ENCODE measurements around the gene RTN3.
"Not testable (repeated sequence)": the region's sequence is repeated elsewhere in the genome, so short reads cannot be mapped to it uniquely, and the experiment has no call there.

RTN3 gene

DNA sequence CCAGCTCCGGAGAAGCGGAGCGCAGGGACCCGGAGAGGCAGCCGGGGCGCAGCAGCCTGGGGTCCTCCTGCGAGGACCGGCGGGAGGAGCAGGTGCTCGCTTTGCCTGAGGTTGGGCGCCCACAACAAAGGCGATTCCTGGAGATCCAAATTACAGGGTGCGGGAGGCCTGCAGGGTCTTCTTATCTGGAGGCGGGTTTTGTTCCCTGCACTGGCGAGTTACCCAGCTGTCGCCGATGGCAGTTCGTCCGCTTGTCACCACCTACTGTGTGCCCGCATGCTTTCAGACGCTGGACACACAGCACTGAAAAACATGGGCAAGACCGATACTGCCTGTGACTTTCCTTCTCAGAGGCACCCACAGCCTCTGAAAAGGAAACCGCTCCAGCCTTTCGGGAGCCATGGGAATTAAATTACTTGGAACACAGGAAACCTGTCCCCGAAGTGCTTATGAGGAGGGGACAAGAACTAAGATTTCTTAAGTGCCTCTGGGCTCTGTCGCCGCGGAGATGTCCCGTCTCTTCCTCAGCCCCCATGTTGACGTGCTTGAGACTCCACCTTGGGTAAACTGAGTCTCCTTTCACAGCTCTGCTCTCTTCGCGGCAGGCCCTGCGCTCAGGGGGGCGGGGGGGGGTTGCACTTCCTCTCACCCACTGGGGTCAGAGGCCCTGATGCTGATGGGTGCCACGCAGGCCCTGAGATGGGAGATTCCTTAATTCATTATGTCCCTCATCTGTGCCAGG is 88.6 kb downstream of the RTN3 start:
- no peak for DNase-seq

DNA sequence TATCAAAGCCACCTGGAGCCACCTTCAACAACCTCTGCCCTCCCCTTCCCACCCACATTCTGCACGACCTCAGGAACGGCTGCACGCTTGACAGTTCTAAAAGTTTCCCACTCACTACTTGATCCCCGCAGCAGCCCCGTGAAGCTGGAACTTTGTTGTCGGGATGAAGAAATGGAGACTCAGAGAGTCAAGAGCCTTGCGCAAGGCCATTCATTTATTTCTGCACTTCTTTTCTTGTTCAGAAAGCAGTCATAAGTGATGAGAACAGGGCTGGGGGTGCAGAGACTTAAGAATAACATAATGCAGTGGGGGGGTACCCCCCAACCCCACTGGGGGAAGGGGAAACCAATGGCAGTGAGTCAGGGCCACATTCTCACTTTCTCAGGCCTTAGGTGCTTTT is 89.5 kb downstream of the RTN3 start:
- DNase-seq: no peak

DNA sequence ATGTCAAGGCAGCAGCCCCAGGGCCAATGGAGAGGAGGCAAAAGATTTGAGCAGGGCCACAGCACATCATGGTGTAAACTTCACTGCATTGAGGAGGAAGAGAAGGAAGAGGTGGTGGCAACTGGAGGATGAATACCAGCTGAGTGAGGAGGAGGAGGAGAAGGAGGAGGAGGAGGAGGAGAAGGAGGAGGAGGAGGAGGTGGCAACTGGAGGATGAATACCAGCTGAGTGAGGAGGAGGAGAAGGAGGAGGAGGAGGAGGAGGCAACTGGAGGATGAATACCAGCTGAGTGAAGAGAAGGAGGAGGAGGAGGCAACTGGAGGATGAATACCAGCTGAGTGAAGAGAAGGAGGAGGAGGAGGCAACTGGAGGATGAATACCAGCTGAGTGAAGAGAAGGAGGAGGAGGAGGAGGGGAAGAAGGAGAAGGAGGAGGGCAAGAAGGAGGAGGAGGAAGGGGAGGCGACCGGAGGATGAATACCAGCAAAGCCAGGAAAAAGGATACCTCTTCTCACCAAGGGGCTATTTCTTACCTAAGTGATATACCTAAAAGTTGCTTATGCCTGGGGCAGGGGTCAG is 90.5 kb downstream of the RTN3 start:
- not testable (repeated sequence) for DNase-seq

DNA sequence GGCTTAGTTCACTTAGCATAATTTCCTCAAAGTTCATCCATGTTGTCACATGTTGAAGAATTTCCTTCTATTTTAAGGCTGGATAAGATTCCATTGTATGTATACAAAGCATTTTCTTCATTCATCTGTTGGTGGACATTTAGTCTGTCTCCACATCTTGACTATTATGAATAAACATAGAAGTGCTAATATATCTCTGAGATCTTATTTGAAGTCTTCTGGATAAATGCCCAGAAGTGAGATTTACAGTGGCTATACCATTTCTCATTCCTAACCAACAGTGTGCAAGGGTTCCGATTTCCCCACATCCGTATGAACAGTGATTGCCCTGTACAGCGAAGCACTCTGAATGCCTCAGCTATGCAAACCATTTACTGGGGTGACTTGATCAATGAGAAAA is 93.9 kb downstream of the RTN3 start:
- no peak for DNase-seq

DNA sequence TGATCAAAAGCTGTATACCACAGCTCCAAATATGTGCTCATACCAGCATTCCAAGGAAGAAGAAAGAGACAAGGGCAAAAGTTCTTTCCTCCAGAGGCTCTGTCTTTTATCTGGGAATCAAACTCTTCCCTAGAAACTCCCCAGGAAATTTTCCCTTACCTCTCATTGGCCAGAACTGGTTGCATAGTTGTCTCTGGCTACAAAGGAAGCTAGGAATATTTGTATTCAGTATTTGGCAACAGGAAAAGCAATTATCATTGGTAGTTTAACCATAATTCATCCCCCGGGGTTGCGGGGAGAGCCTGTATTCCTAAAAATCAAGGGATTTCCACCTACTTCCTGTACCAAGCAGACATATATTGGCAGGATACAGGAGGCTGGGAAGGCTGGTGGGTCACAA is 97.7 kb downstream of the RTN3 start:
- DNase-seq: no peak

DNA sequence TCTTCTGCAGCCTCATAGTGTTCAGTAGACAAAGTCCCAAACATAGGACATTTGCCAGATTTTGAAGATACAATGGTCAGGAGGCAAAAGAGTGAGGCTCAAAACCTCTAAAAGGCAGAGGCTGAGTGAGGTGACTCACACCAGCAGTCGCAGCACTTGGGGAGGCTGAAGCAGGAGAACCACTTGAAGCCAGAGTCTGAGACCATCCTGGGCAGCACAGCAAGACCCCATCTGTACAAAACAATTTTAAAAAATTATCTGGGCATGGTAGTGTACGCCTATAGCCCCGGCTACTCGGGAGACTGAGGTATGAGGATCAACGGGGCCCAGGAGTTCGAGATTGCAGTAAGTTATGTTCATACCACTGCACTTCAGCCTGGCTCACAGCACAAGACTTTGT is 101.4 kb downstream of the RTN3 start:
- DNase-seq: no peak

DNA sequence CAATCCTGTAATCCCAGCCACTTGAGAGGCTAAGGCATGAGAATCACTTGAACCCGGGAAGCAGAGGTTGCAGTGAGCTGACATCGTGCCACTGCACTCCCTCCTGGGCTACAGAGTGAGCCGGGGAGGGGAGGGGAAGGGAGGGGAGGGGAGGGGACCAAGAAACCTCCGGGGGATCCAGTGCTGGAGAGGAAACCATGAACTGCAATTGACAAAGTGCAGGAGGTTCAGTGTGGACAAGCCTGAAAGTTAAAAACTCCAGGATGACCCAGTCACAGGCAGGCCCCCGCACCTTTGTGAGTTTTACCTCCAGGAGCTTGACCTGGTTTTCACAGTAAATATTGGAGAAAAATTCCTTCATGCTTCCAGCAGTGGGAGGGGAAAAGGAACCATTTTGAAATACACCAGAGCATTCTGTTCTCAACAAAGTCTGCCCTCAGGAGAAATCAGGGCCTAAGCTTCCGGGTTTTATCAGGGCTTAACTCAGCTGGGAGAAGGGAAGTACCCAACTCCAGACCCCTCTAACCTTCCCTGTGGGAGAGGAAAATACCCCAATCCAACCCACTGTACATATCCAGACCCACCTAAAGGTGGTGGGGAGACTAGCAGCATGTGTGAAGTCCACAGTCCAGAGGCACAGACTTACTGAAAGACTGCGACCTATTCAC is 102.8 kb downstream of the RTN3 start:
- DNase-seq: no peak

DNA sequence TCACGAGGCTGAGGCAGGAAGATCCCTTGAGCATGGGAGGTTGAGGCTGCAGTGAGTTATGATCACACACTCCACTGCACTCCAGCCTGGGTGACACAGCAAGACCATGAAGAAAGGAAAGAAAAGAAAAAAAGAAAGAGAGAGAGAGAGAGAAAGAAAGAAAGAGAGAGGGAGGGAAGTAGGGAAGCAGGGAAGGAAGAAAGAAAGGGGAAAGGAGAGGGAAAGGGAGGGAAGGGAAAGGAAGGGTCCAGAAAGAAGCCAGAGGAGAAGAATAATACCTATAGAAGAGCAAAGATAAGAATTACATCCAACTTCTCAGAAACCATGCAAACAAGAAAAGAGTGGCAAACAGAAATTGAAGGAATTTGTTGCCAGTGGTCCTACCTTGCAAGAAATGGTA is 104.5 kb downstream of the RTN3 start:
- DNase-seq: no peak

DNA sequence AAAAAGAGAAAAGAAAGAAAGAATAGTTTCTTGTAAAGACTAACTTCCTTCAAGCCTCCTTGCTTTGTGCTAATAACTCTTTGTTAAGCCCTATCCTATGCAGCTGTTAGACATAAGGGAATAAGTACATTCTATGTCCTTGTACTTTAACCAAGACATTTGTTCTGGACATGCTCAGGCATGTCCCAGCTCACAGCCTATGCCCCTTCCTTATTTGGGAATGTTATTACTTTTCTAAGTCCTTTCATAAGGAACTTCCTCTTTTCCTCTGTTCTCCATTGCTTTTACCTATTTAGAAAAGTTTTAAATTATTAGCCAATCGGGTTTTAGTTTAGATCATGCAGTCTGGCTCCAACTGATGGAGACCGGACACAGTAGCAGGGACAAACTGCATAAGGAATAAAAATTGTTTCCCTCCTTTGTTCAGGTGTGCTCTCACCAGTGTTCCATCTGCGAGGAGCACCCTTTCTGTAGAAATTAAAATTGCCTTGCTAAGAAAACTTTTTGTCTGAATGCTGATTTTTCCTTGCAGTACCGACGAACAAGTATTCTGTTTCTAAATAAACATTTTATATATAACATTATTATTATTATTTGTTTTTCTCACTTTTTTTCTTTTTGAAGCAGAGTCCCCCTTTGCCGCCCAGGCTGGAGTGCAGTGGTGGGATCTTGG is 110.3 kb downstream of the RTN3 start:
- no peak for DNase-seq

DNA sequence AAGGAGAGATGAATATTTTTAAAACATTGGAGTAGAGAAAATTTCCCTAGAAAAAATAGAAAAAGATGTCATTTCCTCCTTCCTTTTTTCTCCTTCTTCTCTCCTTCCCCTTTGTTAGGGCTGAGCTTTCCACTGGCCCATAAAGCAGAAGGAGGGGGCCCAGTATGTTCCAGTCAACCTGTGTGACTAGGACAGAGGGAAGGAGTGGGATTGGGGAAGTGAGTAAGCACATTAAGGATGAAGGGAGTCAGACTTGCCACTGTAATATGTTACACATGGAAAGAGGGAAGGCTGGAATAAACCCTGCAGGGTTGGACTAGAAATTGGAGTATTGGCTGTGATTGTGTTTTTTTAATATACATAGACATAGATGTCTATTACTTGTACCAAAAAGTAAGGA is 111.9 kb downstream of the RTN3 start:
- DNase-seq: no peak

DNA sequence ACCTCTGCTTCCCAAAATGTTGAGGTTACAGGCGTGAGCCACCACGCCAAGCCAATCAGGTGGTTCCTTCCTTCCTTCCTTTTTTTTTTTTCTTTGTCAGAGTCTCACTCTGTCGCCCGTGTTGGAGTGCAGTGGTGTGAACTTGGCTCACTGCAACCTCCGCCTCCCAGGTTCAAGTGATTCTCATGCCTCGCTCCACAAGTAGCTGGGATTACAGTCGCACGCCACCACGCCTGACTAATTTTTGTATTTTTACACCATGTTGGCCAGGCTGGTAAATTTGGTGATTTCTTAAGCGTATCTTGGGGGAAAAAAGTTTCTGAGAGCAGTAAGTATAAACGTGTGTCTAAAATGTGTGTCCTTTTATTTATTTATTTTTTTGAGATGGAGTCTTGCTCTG is 113.8 kb downstream of the RTN3 start:
- no peak for DNase-seq

DNA sequence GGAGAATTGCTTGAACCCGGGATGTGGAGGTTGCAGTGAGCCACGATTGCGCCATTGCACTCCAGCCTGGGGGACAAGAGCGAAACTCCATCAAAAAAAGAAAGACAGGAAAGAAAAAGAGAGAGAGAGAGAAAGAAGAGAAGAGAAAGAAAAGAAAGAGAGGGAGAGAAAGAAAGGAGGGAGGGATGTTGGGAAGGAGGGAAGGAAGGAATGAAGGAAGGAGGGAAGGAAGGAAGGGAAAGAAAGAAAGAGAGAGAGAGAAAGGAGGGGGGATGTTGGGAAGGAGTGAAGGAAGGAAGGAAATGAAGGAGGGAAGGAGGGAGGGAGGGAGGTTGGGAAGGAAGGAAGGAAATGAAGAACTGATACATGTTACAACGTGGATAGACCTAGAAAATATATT is 119.6 kb downstream of the RTN3 start:
- no peak for DNase-seq

DNA sequence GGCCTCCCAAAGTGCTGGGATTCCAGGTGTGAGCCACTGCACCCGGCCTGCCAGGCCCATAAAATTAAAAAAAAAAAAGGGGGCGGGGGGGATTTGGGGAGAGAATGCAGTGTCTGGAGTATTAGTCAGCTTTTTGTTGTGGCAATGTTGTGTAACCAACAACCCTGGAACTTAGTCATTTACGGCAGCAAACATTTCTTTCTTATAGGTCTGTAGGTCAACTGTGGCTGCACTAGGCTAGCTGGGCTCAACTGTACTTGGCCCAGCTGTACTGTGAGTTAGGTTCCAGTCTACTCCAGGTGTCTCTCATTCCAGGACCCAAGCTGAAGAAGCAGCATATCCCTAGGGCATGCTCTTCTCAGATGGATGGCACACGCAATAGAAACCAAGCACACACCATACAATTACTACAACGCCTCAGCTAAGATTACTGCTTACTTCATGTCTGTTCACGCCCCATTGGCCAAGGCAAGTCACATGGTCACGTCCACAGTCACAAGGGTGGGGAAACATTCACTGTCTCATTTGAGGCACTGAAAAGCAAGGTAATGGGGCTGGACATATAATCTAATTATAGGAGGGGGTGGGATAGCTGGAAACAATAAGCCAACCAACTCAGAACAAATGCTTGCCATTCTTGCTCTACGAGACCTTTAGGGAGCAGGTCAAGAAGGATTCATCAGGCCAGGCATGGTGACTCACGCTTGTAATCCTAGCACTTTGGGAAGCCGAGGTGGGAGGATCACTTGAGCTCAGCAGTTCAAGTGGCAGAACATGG is 121.5 kb downstream of the RTN3 start:
- DNase-seq: no peak

DNA sequence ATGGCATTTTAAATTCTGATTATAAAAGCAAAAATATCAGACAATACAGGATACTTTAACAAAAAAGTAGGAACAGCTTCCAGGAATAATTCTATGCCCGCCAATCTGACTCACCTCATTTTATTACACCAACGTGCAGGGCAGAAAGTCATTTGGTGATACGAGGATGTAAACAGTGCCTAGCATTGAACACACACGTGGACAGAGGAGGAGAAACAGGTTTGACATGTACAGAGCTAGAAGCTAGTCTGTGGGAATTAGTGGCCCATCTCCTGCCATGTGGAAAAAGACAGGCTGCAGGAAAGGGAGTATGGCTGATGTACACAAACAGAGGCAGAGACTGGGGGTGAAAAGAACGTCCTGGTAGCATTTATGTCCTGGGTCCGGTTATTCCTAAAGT is 123.0 kb downstream of the RTN3 start:
- no peak for DNase-seq

DNA sequence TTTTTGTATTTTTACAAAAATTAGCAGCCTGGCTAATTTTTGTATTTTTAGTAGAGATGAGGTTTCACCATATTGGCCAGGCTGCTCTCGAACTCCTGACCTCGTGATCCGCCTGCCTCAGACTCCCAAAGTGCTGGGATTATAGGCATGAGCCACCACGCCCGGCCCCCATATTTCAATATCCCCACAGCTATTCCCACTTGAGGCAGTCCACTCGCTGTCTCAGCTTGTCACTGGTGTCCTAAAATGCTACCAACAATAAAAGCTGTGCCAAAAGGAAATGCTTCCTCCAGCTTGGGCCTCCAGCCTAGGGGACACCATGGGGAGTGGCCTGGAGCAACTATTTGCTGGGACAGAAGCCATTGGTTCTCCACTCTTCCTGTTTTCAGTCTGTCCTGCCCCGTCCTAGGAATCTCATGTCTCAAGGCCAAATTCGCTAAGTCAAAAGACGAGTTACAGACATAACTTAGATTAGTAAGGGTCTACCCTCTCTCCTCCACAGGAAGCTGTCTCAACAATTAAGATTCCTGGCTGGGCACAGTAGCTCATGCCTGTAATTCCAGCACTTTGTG is 124.6 kb downstream of the RTN3 start:
- DNase-seq: no peak

All from NCI-H1694 (cell line).